HG03025 (cell line): Measurements from ENCODE around the gene OR5H2.
"Not testable (repeated sequence)": the region's sequence is repeated elsewhere in the genome, so short reads cannot be mapped to it uniquely, and the experiment has no call there.

Experiments used
- ATAC-seq: cut with Tn5 transposase; IDR thresholded peaks from one replicate; pipeline ENCODE4 v1.9.1; 2021; ENCODE audit warnings: mild to moderate bottlenecking, moderate library complexity; ENCODE audit not compliant: unreplicated experiment, low FRiP score

The OR5H2 gene

DNA sequence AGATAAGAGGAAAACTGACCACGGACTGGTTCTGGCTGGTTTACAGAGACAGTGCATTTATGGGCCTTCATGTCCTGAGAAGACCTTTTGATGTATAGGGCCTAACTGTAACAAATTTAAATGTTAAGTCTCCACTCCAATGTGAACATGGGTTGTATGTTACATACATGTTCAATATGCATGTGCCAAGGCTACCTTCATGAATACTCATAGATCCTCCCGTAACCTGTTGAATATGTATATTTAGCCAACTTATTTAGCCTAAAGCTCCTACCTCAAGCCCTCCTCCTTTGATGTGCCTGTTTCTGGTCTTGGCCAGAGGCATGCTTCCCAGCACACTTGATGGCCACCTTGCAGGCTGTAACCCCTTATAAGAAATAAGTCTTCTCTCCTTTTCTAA lies at the start of gene OR5H2:
Gene OR5H2, plus strand, starts transcription at position 301 of the 400 bp plus-strand sequence. CDS start 398 bp downstream, outside the sequence.
- ATAC-seq: no peak

DNA sequence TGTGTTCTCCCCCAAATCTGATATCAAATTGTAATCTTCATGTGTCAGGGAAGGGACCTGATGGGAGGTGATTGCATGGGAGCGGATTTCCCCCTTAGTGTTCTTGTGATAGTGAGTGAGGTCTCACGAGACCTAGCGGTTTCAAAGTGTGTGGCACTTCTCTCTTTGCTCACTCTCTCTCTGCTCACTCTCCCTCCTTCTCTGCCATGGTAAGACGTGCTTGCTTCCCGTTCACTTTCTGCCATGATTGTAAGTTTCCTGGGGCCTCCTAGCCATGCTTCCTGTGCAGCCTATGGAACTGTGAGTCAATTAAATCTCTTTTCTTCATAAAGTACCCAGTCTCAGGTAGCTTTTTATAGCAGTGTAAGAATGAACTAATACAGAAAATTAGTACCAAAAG lies 48.8 kb upstream of the OR5H2 start:
- no peak for ATAC-seq

DNA sequence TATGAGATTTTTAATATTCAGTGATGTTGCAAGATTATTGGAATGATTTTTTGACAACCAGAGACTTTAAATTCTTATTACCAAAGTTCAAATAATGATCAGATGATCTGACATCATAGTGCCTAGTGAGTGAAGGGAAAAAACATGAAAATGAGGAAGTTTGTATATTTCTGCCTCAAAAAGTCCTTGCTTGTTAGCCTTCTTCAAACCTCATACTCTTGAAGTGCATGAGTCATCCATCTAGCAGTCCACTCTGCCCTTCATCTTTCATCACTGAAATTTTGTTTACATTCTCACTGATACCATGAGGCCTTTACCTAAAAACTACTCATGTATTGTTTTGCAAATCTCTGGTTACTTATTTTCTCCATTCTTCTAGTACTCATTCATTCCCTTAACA lies 42.2 kb upstream of the OR5H2 start:
- no peak for ATAC-seq

DNA sequence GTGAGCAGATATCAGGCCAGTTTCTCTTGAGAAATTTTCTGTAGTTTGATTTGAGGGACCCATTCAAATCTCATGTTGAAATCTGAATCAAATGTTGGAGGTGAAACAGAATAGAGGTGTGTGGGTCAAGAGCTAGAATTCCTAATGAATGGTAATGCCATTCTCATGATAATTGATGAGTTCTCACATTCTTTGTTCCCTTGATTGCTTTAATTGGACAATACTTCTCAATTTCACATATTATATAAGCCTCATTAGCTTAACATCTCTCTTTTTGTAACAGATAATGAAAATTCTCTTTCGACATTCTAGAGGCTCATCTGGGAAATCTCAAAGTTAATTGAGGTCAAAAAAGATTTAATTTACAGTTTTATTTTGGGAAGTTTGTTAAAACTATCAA lies 40.1 kb upstream of the OR5H2 start:
- ATAC-seq: no peak

DNA sequence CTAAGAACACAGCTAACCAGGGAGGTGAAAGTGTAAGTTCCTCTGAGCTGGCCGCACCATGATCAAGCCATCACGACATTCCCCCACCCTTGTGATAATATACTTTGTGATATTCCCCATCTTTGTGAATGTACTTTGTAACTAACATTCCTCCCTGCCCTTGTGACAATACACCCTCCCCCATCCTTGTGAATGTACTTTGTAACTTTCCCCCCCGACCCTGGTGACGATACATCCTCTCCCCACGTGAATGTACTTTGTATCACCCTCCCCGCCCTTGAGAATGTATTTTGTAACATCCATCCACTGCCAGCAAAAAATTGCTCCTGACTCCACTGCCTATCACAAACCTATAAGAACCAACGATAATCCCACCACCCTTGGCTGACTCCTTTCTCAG lies 38.5 kb upstream of the OR5H2 start:
- ATAC-seq: no peak

DNA sequence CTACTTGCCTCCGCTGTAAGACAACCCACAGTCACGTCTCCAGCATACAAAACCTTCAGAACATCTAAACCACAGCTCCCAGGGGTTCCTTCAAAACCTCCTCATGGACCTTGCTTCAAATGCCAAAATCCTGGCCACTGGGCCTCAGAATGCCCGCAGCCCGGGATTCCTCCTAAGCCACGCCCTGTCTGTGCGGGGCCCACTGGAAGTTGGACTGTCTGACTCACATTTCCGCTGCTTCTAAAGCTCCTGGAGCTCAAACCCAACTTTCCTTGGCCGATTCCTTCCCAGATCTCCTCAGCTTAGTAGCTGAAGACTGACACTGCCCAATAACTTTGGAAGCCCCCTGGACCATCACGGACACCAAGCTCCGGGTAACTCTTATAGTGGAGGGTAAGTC lies 36.2 kb upstream of the OR5H2 start:
- no peak for ATAC-seq

DNA sequence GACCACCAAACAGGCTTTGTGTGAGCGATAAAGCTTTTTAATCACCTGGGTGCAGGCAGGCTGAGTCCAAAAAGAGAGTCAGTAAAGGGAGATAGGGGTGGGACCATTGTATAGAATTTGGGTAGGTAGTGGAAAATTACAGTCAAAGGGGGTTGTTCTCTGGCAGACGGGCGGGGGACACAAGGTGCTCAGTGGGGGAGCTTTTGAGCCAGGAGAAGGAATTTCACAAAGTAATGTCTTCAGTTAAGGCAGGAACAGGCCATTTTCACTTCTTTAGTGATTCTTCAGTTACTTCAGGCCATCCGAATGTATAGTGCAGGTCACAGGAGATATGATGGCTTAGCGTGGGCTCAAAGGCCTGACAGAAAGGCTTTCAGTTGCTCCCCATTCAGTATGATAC lies 26.3 kb upstream of the OR5H2 start:
- not testable (repeated sequence) for ATAC-seq

DNA sequence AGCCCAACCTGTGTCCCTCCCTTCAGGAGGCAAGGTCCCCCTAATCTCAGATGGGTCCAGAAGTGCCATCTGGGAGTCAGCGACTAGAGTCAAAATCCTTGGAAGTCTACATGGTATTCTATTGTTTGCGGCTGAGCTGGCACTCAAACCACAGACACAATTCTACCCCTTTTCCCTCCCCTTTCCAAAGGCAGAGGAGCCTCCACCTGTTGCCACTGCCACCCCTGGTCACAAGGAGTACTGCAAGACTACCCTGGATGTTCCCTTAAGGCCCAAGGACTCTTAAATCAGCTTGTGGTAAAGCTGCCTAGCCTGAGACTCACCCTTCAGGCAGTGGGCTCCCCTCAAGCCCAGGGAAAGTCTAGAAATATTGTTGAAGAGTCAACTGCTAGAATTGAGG lies 22.6 kb upstream of the OR5H2 start:
- ATAC-seq: no peak

DNA sequence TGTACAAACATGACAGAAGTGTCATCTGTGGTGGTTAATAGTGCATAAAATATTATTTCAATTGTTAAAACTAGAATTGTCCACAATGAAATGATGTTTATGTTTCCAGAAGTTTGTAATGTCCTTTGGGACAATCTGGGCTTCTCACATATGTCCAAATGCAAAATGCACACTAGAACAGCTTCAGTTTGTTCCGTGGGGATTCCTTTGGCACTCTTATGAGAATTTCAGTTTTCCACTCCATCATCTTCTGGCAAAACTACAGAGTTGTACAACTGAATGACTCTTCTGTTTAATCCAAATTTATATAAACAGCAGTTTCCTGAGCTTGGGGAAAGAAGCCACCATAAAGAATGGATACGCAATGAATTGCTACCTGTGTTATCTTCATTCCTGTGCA lies 20.3 kb upstream of the OR5H2 start:
- ATAC-seq: no peak

DNA sequence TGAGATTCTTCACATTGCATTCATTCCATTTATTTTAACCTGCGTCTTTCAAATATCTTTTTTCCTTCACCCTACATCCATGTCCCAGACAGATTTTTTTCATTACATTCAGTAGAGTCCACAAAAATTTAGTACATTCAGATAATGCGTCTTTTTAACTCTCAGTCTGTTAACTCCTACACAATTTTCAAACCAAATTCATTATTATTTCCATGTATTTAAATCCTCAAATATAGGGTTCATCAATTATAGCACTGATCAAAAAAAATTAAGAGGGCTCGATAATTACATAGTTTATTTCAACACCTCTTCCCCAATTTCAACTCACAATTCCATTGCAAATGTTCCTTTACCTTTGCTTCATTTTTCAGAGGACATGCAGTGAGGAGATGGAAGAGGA lies 18.4 kb upstream of the OR5H2 start, which contains the start of gene OR5H6:
Gene OR5H6, plus strand, starts transcription at position 301 of the 400 bp plus-strand sequence. Its CDS starts 89 bp downstream, at position 390.
- no peak for ATAC-seq

DNA sequence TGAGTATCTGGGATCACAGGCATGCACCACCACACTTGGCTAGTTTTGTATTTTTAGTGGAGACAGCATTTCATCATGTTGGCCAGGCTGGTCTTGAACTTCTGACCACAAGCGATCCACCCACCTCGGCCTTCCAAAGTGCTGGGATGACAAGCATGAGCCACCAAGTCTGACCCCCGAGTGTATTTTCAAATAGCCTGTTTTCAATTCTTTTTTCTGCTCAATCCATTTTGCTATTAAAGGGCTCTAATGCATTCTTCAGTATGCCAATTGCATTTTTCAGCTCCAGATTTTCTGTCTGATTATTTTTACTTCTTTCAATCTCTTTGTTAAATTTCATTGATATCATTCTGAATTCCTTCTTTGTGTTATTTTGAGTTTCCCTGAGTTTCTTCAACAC lies 12.5 kb upstream of the OR5H2 start:
- ATAC-seq: no peak

DNA sequence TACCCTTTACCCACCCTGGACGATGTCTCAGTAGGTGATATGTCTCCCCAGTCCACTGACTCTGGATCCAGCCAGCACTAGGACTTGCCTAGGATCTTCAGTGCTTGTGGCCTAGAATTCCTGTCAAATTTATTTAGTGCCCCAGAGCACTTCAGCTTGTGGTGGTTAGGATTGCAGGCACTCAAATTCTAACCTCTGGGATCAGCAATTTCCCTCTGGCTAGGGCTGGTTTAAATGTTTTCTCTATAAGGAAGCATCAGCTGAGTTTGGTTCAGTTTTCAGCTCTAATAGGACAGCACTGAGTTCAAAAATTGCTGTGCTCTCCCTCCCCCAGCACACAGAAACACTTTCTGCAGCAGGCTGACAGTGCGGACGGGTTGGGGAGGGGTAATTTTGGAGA lies 10.2 kb upstream of the OR5H2 start:
- no peak for ATAC-seq

DNA sequence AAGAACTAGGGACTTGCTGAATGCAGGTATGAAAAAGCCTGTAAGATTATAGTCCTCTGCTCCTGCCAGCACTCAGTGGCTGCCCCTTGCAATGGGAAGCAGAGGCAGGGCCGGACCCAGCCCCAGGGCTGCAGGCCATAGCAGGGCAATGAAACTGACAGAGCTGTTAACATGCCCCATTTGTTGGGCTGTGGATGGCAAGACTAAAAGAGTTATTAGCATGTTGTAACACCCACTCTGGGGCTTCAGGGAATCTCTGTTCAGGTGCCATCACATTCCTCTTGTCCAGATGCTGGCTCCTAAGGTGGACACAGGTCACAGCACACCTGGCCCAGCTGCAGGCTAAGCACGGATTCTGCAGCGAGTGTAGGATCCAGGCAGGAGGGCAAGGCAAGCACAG lies 7.4 kb upstream of the OR5H2 start:
- ATAC-seq: no peak

DNA sequence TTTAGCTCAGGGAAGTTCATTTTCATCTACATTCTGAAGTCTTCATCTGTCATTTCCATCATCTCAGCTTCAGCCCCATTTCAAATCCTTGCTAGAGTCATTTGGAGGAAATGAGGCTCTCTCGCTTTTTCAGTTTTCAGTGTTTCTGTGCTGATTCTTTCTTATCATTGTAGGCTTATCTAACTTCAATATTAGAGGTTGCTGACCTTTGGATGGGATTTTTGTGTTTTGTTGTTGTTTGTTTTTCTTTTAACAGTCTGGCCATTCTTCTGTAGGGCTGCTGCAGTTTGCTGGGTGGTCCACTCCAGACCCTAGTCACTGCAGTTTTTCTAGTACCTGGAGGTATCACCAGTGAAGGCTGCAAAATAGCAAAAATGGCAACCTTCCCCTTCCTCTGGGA lies 8.6 kb downstream of the OR5H2 start:
- no peak for ATAC-seq

DNA sequence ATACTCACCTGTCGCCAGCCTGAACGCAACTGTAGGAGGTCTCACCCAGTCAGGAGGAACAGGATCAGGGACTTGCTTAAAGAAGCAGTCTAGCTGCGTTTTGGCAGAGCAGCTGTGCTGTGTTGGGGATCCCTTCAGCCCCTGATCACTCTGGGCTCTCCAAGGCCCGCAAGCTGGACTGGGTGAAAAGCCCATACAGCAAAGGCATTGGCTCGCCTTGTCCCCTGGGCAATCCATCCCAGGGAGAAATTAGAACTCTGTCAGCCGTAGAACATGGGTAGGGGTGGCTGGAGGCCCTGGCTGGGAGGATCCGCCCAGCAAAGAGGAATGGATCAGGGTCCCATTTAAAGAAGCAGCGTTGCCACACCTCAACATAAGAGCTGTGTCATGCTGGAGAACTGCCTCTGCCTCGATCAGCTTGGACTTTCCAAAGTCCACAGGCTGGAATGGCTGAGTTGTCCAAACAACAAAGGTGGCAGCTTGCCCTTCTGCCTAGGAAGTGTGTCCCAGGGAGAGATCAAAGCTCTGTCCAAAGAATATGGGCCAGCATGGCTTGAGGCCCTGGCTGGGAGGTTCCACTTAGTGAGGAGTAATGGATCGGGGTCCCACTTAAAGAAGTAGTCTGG lies 9.1 kb downstream of the OR5H2 start:
- no peak for ATAC-seq

DNA sequence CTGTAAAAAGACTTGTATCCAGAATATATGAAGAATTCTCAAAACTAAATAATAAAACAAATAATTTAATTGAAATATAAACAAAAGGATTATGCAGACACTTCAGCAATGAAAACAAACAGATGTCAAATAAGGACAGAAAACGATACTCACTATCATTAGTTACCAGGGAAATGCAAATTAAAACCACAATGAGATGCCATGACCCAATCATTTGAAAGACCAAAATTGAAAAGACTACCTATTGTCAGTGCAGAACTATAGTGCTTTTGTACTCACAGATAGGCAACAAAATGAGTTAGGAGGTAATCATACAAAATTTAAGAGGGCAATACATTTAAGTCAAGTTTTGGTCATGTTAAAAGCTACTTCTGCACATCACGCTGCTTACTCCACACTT lies 39.8 kb downstream of the OR5H2 start:
- ATAC-seq: no peak

DNA sequence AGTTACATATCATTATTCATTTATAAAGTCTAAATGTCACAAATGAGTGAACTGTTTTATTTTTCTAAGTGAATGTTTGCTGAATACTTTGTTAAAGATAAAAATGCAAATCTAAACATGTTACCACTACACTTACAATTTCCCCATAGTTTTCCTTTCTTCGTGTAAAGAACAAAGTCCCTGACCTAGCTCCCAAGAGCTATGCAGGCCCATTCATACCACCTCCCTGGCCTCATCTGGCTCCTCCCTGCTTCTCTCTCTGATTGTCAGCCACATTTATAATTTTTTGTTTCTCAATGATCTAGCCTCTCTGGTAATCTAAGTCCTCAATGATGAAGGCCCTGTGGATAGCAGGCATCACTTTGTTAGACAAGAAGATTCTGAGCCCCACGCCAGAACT lies 40.4 kb downstream of the OR5H2 start:
- no peak for ATAC-seq

DNA sequence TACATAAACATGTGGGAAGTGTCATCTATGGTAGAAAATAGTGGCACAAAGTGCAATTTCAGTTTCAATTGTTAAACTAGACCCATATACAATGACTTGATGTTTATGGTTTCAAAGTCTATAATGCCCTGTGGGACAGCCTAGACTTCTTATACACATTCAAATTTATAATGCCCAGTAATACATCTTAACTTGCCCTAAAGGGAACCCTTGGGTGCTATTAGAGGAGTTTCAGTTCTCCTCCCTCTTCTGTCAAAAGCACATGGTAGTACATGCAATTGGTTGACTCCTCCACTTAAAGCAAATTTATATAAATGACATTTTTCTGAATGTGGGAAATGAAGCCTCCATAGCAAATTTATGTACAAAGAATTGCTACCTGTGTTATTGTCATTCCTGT lies 41.1 kb downstream of the OR5H2 start:
- ATAC-seq: no peak

DNA sequence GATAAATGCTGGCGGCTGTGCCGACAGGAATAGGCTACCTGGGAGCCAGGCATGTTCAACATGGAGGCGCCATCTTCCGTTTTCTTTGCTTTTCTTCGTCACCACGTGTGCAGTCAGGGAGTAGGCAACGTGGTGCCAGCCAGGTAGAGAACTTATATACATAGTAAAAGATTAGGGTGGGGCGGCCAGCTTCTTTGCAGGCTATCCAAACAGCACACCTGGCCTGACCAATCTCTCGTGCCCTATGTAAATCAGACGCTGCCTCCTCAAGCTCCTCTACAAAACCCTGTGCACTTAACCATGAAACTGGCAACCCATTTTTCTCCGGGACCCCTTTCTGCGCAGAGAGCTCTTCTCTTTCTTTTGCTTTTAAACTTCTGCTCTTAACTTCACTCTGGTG lies 42.8 kb downstream of the OR5H2 start:
- ATAC-seq: no peak

DNA sequence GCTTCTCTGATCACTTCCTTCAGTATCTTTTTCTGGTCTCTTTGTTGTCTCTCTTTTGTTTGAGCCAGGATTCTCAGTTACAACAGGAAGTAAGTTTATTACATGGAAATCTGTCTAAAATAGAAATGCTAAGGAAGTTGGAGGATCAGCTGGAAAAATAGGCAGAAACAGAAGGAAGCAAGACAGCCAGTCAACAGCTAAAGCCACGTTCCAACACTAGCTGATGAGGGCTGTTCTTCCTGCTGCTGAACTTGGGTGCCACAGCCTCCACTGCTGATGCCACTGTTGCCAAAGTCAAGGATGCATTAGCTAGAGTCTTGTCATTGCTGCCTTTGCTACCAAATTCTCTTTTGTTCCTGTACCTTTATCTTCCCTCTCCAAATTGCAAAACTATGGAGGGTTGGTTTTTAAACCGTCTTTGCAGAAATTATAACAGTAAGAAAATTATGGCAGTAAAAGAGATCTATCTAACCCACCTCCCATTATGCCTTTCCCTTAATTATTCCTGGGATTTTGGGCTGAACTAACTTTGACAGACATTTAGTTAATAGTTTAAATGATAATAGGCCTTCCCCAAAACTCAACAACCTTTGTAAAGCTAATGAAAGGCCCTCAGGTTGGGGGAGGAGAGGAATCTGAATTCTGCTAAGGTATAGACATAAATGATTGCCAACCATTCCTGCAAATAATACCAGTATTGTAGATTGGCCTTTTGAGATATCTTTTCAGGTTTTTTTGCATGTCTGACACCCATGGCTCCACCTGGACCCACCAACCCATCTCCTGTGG lies 44.0 kb downstream of the OR5H2 start:
- ATAC-seq: no peak

DNA sequence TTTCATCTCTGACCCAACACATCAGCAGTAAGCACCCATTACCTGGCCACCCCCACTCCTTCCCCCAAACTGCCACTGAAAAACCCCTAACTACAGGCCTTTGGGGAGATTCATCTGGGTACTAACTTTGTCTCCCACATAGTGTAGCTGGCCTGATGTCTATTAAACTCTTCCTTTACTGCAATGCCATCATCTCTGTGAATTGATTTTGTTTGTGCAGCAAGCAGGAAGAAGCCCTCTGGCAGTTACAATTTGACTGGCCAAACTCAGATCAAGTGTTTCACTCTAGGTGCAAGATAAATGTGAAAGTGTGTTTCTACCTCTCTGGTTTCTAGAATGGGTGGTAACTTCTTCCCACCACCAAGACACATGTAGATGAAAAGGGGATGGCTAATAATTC lies 44.6 kb downstream of the OR5H2 start:
- peak; percentile 63 for ATAC-seq

DNA sequence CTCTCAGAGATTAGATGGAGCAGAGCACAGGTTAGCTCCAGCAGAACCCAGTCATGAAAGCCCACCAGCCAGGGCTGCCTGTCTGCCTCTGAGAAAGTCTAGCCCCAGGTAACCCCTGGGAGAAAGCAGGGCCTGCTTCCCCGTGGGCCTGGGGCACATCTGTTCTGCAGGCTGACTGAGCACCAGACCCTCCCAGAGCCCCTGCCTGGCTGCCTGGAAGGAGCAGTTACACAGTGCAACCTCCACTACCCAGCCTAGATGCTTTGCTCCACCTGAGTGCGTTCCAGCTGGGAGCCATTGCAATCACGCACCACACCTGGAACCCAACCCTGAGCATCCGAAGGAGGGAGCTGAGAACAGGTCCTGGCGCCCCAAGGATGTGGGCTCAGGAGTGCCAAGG lies 46.6 kb downstream of the OR5H2 start:
- ATAC-seq: no peak
